Endothelial cell of umbilical vein (primary cell): ENCODE measurements around the gene UBE2L6. TPM values are rescaled to one million over a fixed set of nuclear protein-coding genes. Genes with fewer than 3 reads are reported as not detected.
"Not testable (repeated sequence)": the region's sequence is repeated elsewhere in the genome, so short reads cannot be mapped to it uniquely, and the experiment has no call there.

ENCODE experiments used
- BruUV-seq: library from RNA; stranded (reverse); fragments of 400-500 nt; replicated peaks from 2 replicates; lab custom pipeline; 2021; lab: Mats Ljungman, UMichigan
- CTCF ChIA-PET: fragments of 300-600, 350-600 bp; sonication (Branson Sonifier 250); formaldehyde crosslinking; loops from one replicate; lab custom pipeline; 2021; ENCODE audit warnings: antibody characterized with exemption, inconsistent platforms; lab: Charles Lee
- POLR2A ChIA-PET: fragments of 300-600, 350-600 bp; sonication (Branson Sonifier 250); formaldehyde crosslinking; loops from one replicate; lab custom pipeline; 2021; ENCODE audit warnings: antibody characterized with exemption, inconsistent platforms; lab: Charles Lee
- DNase-seq: peaks from one replicate; pipeline ENCODE4 v3.0.0-alpha.2; 2011; ENCODE audit warnings: low read depth, low spot score
- FAIRE-seq: peaks from 2 replicates; lab custom pipeline; 2011; peaks lifted over from hg19 to GRCh38; lab: Jason Lieb, UNC
- H2AFZ ChIP-seq: 2 replicates; pipeline ENCODE4 v1.6.0; 2012; ENCODE audit warnings: low read depth, low read length, control low read depth, inconsistent platforms
- H3K27ac ChIP-seq: 2 replicates; pipeline ENCODE4 v1.5.1; 2011; ENCODE audit warnings: low read depth, mild to moderate bottlenecking, control low read depth, low read length, moderate library complexity; ENCODE audit not compliant: insufficient read depth
- H3K27me3 ChIP-seq, 2 experiments: 2 replicates each; pipeline versions ENCODE4 v1.6.0 to v1.6.1; 2011; ENCODE audit warnings: low read length in 2 of 2, mixed read lengths in 1 of 2; ENCODE audit not compliant: control insufficient read depth in 2 of 2, insufficient read depth in 2 of 2
- H3K36me3 ChIP-seq, 2 experiments: 2 replicates in 1 of 2; 3 replicates in 1 of 2; pipeline ENCODE4 v1.5.1; 2011; ENCODE audit warnings: low read length in 2 of 2, mild to moderate bottlenecking in 1 of 2, moderate library complexity in 1 of 2; ENCODE audit not compliant: control insufficient read depth in 2 of 2, insufficient read depth in 2 of 2; ENCODE audit errors: extremely low read depth in 1 of 2
- H3K4me1 ChIP-seq: 3 replicates; pipeline ENCODE4 v1.5.1; 2011; ENCODE audit warnings: mild to moderate bottlenecking, low read length; ENCODE audit not compliant: control insufficient read depth, insufficient read depth; ENCODE audit errors: extremely low read depth
- H3K4me2 ChIP-seq: 2 replicates; pipeline ENCODE4 v1.6.1; 2011; ENCODE audit warnings: low read length, control low read depth, mixed read lengths; ENCODE audit not compliant: insufficient read depth
- H3K4me3 ChIP-seq, 3 experiments: fragments of 200-600 bp in 1 of 3; sonication (generic), shearing (Covaris generic) in 1 of 3; replicated peaks in 1 of 3; 2 replicates each; pipeline ENCODE4 v1.5.1; 2011 to 2016; ENCODE audit warnings: control low read depth in 3 of 3, low read length in 3 of 3, mild to moderate bottlenecking in 2 of 3, inconsistent platforms in 1 of 3, low read depth in 1 of 3, moderate library complexity in 1 of 3; ENCODE audit not compliant: insufficient read depth in 1 of 3
- H3K79me2 ChIP-seq: 2 replicates; pipeline ENCODE4 v1.6.0; 2012; ENCODE audit warnings: low read length, inconsistent platforms; ENCODE audit not compliant: control insufficient read depth, insufficient read depth
- H3K9ac ChIP-seq: replicated peaks from 2 replicates; pipeline ENCODE3; 2011; ENCODE audit warnings: low read length, control low read depth; ENCODE audit not compliant: insufficient read depth; ENCODE audit errors: extremely low read depth
- H3K9me1 ChIP-seq: replicated peaks from 3 replicates; pipeline ENCODE4 v1.6.0; 2011; ENCODE audit warnings: mild to moderate bottlenecking, low read length; ENCODE audit not compliant: control insufficient read depth, insufficient read depth; ENCODE audit errors: extremely low read depth
- H3K9me3 ChIP-seq: replicated peaks from 2 replicates; pipeline ENCODE4 v1.5.1; 2012; ENCODE audit warnings: low read length, inconsistent platforms; ENCODE audit not compliant: control insufficient read depth, insufficient read depth
- H4K20me1 ChIP-seq: replicated peaks from 2 replicates; pipeline ENCODE3; 2011; ENCODE audit warnings: mild to moderate bottlenecking, low read length; ENCODE audit not compliant: control insufficient read depth, insufficient read depth; ENCODE audit errors: extremely low read depth
- CTCF ChIP-seq, 2 donors: IDR thresholded peaks; 1 replicate in 1 of 2; 2 replicates in 1 of 2; pipeline ENCODE4 v1.5.1; 2011; ENCODE audit warnings: low read length in 2 of 2, mild to moderate bottlenecking in 2 of 2, moderate library complexity in 2 of 2, control low read depth in 1 of 2, inconsistent platforms in 1 of 2, low read depth in 1 of 2; ENCODE audit not compliant: insufficient read depth in 1 of 2; ENCODE audit errors: extremely low read depth in 1 of 2
- GATA2 ChIP-seq: IDR thresholded peaks from 2 replicates; pipeline ENCODE4 v1.7.0; 2011; ENCODE audit warnings: low read depth, mild to moderate bottlenecking, moderate library complexity, mixed read lengths, low read length; ENCODE audit not compliant: insufficient read length, insufficient read depth
- JUN ChIP-seq: IDR thresholded peaks from 2 replicates; pipeline ENCODE4 v1.6.1; 2011; ENCODE audit warnings: borderline replicate concordance, low read depth; ENCODE audit not compliant: insufficient read length, insufficient read depth
- MAX ChIP-seq: IDR thresholded peaks from 2 replicates; pipeline ENCODE4 v1.6.1; 2011; ENCODE audit not compliant: insufficient read depth, insufficient read length
- MYC ChIP-seq: IDR thresholded peaks from one replicate; pipeline ENCODE4 v1.6.1; 2011; ENCODE audit warnings: mild to moderate bottlenecking, low read depth, low read length
- POLR2A ChIP-seq: IDR thresholded peaks from 2 replicates; pipeline ENCODE4 v1.6.1; 2012; ENCODE audit warnings: low read depth, mild to moderate bottlenecking, control low read depth, low read length
- POLR2AphosphoS5 ChIP-seq: IDR thresholded peaks from 2 replicates; pipeline ENCODE4 v1.6.1; 2012; ENCODE audit warnings: low read depth, mild to moderate bottlenecking, control low read depth, low read length, moderate library complexity; ENCODE audit not compliant: insufficient read depth
- dilution Hi-C: fragments of 300-500 bp; cut with MboI; formaldehyde crosslinking; loops from one replicate; pipeline ENCODE4 v1.15.0; 2019; ENCODE audit warnings: low sequenced_read_pairs; ENCODE audit not compliant: extremely low pct_ligation_motif_present
- intact Hi-C: fragments of 100-400 bp; cut with micrococcal nuclease; formaldehyde crosslinking; loops from one replicate; pipeline ENCODE4 v1.10.0; 2022
- polyA plus RNA-seq, 4 experiments: library from polyadenylated mRNA; depleted of rRNA in 3 of 4; stranded (reverse) in 3 of 4; unstranded in 1 of 4; fragments of >200 nt; gene quantifications; 2 replicates each; pipeline versions ENCODE4 v1.2.1 to v1.2.3, GENCODE V29; 2011 to 2012; ENCODE audit warnings: missing spikeins in 1 of 4
- total RNA-seq: library from RNA; stranded (reverse); gene quantifications from 2 replicates; pipeline ENCODE4 v1.2.3, GENCODE V29; 2021

The UBE2L6 gene
- total and polyA plus RNA-seq, 2 donors (not counting 3 experiments of a cell fraction or from before 2014, with no cell fraction given) = 22.3 to 25.2 TPM

GRCh38 chr11:57534449-57534848 is 33.0 kb downstream of the UBE2L6 start:
- H3K9me1 ChIP-seq, H3K9ac ChIP-seq, H3K4me2 ChIP-seq, DNase-seq, H2AFZ ChIP-seq, dilution Hi-C loops, H4K20me1 ChIP-seq, POLR2A ChIA-PET, intact Hi-C loops, BruUV-seq, H3K27ac ChIP-seq, H3K27me3 ChIP-seq, FAIRE-seq, H3K9me3 ChIP-seq, H3K36me3 ChIP-seq, H3K4me3 ChIP-seq: not testable (repeated sequence)
- H3K4me1 ChIP-seq = peaks cover 18% of the 10 kb centered on the region
- CTCF ChIA-PET = interaction anchor here (1.0 to 1.6 kb wide), 5 partner anchors 13 to 110 kb away, joined by 3 to 6 read pairs (median 4); partner anchors contain the start of gene UBE2L6
- H3K79me2 ChIP-seq = peaks cover 10% of the 10 kb centered on the region

GRCh38 chr11:57530596-57531507 is 36.6 kb downstream of the UBE2L6 start, which contains the start of gene TIMM10:
Gene TIMM10 (minus strand): TSS chr11:57530754. CDS start chr11:57530189, 565 bp downstream.
- dilution Hi-C loops (no loop called here), intact Hi-C loops (loop anchor here (1.0 kb wide), 3 partner anchors 35 to 126 kb away; partner anchors contain the start of gene CLP1)
- H2AFZ ChIP-seq = peak within 1 kb of the TSS; percentile 90
- H3K9me1 ChIP-seq = no peaks in the 10 kb centered on the region
- H4K20me1 ChIP-seq = no peaks in the 10 kb centered on the region
- ChIA-PET CTCF (interaction anchor here (1.0 to 10.9 kb wide), 7 partner anchors 15 to 185 kb away, joined by 3 to 316 read pairs (median 10); partner anchors contain the start of genes RTN4RL2, SLC43A1 and UBE2L6), POLR2A (interaction anchor here (1.5 kb wide), 1 partner anchor 110 kb away, joined by 3 read pairs; no protein-coding TSS in a partner anchor)
- H3K9me3 ChIP-seq = no peaks in the 10 kb centered on the region
- TSS peak; percentile 75 for BruUV-seq
- peak within 1 kb of the TSS; percentile 69 for H3K9ac ChIP-seq
- peaks cover 21% of the 10 kb centered on the region for H3K4me1 ChIP-seq
- H3K27me3 ChIP-seq = peaks cover 0 to 2% of the 10 kb centered on the region in 2 experiments
- H3K79me2 ChIP-seq = peaks cover 18% of the 10 kb centered on the region
- H3K4me3 ChIP-seq = peak within 1 kb of the TSS; percentile 53 to 74 (median 69)
- peaks cover 2 to 6% of the 10 kb centered on the region in 2 experiments for H3K36me3 ChIP-seq
- peak; percentile 96 for FAIRE-seq
- DNase-seq = peak; percentile 96
- peak within 1 kb of the TSS; percentile 96 for H3K4me2 ChIP-seq
- H3K27ac ChIP-seq = peak within 1 kb of the TSS; percentile 48
- TF ChIP-seq GATA2 = no peak
- no peak for TF ChIP-seq CTCF (IDR thresholded peaks at IDR 0.05; ENCODE audit: extremely low read depth in 1 of 2, insufficient read depth in 1 of 2, low read depth in 1 of 2, low read length in 2 of 2)
- TF ChIP-seq MYC = no peak
- TF ChIP-seq POLR2A = peak; percentile 45
- peak; percentile 67 for TF ChIP-seq POLR2AphosphoS5
- TF ChIP-seq MAX = peak; percentile 86
- no peak for TF ChIP-seq JUN
